ENCODE data around the gene NUP88. TPM values are rescaled to one million over a fixed set of nuclear protein-coding genes. Genes with fewer than 3 reads are reported as not detected.
"Not testable (repeated sequence)": the region's sequence is repeated elsewhere in the genome, so short reads cannot be mapped to it uniquely, and the experiment has no call there.

The NUP88 gene
- polyA plus RNA-seq (ENCODE audit: insufficient read depth in 1 of 5, insufficient read length in 5 of 5, low replicate concordance in 1 of 5): 10 to 100 TPM; 54.1 to 82.8 (median 63.8) TPM
- long read RNA-seq, donor 1, transcript NUP88-207 (17 exons, 2,916 nt): major isoform, 7 of 135 reads
- long read RNA-seq, donor 1, partial matches to known transcripts: 57 of 135 reads
- long read RNA-seq, donor 1, other reads (novel, unspliced or antisense): 68 of 135 reads
- long read RNA-seq, donor 2, transcript NUP88-207 (17 exons, 2,916 nt): major isoform, 6 of 12 reads
- long read RNA-seq, donor 2, partial matches to known transcripts: 5 of 12 reads
- long read RNA-seq, donor 2, other reads (novel, unspliced or antisense): 0 of 12 reads
- long read RNA-seq, donor 3, partial matches to known transcripts: 14 of 22 reads
- long read RNA-seq, donor 3, other reads (novel, unspliced or antisense): 0 of 22 reads
- long read RNA-seq, donor 4: 0 reads
- long read RNA-seq, donor 5, partial matches to known transcripts: 12 of 19 reads
- long read RNA-seq, donor 5, other reads (novel, unspliced or antisense): 0 of 19 reads
- long read RNA-seq, donor 6, partial matches to known transcripts: 0 of 2 reads
- long read RNA-seq, donor 6, other reads (novel, unspliced or antisense): 0 of 2 reads
- long read RNA-seq, donor 7, partial matches to known transcripts: 91 of 187 reads
- long read RNA-seq, donor 7, other reads (novel, unspliced or antisense): 92 of 187 reads
- long read RNA-seq, donor 8, partial matches to known transcripts: 0 of 1 reads
- long read RNA-seq, donor 8, other reads (novel, unspliced or antisense): 0 of 1 reads

DNA sequence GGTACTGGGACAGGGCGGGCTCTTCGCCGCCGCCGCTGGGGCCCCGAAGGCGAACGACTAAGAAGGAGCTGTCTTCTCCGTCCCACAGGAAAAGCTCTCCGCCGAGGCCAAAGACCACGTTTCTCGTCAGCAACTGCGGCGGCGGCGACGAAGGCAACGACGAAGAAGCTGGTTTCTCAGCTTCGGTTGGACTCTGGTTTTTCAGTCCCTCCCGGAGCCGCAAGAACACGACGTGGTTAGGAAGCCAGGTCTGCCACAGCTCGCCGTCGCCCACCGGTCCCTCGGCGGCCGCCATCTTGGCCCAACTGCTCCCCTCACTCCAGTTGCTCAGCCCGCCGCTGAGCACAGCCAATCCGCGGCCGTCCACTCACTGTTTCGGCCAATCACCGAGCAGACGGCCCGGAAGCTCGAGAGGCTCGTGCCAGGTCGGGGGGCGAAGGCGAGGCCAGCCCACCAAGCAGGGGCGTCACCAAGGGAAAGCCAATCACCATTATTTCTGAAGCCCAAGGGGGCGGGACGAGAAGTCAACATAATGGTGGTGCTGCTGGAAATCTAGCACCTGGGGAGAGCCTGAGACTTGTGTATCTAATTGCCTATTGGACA lies at the start of gene NUP88:
NUP88 (minus strand) TSS at position 307 of the 603 bp plus-strand sequence; CDS start at position 295, 12 bp downstream.
- peak; percentile 98 for DNase-seq

- DNase-seq: no peak
These were observed 48.6 kb upstream of the NUP88 start for GRCh38 chr17:5468075-5468473.

- no peak for DNase-seq
These were observed 48.0 kb upstream of the NUP88 start for GRCh38 chr17:5467416-5467815.

DNA sequence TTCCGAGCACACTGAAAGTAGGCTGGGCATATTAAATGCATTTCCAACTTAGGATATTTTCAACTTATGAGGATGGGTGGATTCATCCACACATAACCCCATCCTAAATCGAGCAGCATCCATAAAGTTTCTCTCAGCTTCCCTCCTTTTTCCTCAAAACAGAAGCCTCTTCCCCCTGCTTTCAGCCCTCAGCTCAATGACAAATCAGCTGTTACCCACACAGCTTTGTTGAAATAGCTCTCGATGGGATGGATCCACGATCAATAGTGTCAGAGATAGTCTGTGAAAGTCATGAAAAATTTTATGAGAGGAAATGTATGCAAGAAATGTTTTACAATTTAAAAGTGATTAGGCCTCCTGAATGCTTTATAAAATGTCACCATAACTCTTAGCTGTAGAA lies 46.8 kb upstream of the NUP88 start:
- DNase-seq: no peak

GRCh38 chr17:5464717-5465507 lies 45.5 kb upstream of the NUP88 start:
- DNase-seq: no peak

DNA sequence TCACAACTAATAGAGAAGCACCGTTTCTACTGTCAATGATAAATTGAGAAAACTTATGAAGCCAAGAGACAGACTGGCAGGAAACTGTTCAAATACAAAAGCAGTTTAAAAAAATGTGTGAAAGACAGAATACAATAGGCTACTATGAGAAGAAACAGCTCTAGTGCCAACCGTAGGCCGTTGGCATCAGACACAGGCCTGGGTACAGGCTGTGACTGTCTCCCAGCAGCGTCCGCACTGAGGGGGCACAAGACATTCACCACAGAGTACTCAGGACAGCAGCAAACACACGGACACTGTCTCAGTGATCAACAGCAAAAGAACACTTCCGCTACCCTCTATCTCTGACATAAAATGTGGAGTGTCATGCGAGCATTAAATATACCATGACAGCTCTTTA lies 27.3 kb upstream of the NUP88 start:
- DNase-seq: no peak

- no peak for DNase-seq
These were observed 24.7 kb upstream of the NUP88 start for GRCh38 chr17:5444209-5444608.

DNA sequence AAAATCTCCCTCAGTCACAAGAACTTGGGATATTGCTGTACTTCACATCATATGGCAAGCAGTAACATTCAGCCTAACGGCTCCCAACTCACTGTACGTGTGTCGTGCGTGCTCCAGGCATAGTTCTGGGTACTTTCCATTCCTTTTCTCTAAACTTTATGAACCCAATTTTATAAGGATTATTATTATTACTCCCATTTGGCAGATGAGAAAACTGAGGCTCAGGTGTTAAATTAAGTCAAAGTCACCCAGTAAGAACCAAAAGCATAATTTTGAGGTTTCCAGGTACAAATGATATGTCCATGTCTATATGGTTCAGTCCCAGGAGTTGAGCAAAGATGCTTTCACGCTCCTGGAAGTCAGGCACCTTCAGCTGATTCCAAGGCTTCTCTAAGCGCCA lies 24.3 kb upstream of the NUP88 start:
- DNase-seq: no peak

DNA sequence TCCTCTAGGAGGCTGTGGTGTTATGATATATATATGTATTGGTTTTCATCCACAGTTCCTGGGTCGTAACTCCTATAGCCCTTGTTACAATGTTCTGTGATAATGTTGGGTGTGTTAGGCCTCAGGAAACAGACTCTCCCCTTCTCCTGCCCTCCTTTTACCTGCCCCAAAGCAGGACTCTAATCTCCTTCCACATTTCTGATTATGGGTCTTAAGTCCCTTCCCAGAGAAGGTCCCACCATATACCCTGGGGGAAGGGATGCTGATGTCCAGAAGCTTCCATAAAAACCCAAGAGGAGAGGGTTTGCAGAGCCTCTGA lies 19.9 kb upstream of the NUP88 start:
- DNase-seq: no peak

GRCh38 chr17:5438716-5439445 lies 19.4 kb upstream of the NUP88 start, which contains the start of gene C1QBP:
TSS of gene C1QBP (minus strand) at chr17:5439155. CDS start at chr17:5439073, 82 bp downstream.
- DNase-seq: peak; percentile 90 to 92

- no peak for DNase-seq
These were observed 18.4 kb upstream of the NUP88 start for GRCh38 chr17:5437721-5438317.

DNA sequence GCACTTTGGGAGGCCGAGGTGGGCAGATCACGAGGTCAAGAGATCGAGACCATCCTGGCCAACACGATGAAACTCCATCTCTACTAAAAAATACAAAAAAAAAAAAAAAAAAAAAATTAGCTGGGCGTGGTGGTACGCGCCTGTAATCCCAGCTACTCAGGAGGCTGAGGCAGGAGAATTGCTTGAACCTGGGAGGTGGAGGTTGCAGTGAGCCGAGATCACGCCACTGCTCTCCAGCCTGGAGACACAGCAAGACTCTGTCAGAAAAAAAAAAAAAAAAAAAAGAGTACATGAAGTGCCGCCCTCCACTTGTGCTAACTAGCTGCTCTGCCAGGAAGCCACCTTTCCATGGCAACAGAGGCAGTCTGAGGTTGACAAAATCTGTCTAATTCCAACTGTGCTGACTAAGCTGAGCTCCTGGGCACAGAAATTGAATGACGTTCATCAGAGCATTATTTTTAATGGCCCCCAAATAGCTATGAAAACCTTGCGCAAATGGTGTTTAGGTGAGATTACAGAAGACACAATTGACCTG lies 16.4 kb upstream of the NUP88 start:
- not testable (repeated sequence) for DNase-seq

GRCh38 chr17:5434984-5435383 lies 15.5 kb upstream of the NUP88 start:
- no peak for DNase-seq

GRCh38 chr17:5431949-5432556 lies 12.6 kb upstream of the NUP88 start:
- no peak for DNase-seq

- DNase-seq: not testable (repeated sequence)
These were observed 11.8 kb upstream of the NUP88 start for GRCh38 chr17:5431234-5431633.

GRCh38 chr17:5430413-5430999 lies 11.0 kb upstream of the NUP88 start:
- DNase-seq: no peak

- no peak for DNase-seq
These were observed 9.9 kb upstream of the NUP88 start for GRCh38 chr17:5429191-5429887.

DNA sequence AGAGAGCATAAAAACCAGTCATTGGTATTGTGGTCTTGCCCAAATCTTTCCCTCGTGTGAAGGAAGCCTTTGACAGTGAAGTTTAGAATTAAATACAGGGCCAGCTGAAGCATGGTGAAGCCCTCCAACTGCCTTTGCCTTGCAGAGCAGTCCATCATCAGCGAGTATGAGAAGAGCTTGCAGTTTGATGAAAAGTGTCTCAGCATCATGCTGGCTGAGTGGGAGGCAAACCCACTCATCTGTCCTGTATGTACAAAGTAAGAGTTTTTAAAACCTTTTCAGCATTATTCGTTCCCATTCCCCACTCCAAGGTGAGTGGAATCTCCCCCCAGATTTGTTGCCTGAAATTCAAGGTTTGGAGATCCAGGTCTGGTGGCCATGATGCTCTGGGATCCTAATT lies 6.4 kb upstream of the NUP88 start:
- DNase-seq: no peak

DNA sequence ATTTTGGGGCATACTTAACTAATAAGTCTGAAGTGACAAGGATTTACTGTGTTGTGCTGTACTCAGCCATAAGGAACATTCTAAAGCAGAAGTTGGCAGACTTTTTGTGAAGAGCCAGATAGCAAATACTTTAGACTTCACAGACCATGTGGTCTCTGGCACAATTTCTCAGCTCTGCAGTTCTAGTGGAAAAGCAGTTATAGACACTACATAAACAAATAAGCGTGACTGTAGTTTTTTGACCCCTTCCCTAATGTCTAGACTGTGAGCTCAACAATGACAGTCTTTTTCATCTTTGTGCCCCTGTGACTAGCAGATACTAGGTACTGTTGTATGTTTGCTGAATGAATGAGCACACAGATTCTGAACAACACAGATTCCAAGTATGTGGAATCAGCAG lies 5.4 kb upstream of the NUP88 start:
- peak in 1 of 2 donors; percentile 6 for DNase-seq
